NB4 (cell line): ENCODE measurements around the gene IRAK3.

Experiments
- TF ChIP-seq, protein P1 (sequence below): IDR thresholded peaks from one replicate; pipeline ENCODE4 v1.5.1; 2012; ENCODE audit warnings: low read depth, low read length
- TF ChIP-seq, protein P2 (sequence below): IDR thresholded peaks from 2 replicates; pipeline ENCODE4 v1.6.1; 2011; ENCODE audit warnings: low read depth, low read length

DNA sequence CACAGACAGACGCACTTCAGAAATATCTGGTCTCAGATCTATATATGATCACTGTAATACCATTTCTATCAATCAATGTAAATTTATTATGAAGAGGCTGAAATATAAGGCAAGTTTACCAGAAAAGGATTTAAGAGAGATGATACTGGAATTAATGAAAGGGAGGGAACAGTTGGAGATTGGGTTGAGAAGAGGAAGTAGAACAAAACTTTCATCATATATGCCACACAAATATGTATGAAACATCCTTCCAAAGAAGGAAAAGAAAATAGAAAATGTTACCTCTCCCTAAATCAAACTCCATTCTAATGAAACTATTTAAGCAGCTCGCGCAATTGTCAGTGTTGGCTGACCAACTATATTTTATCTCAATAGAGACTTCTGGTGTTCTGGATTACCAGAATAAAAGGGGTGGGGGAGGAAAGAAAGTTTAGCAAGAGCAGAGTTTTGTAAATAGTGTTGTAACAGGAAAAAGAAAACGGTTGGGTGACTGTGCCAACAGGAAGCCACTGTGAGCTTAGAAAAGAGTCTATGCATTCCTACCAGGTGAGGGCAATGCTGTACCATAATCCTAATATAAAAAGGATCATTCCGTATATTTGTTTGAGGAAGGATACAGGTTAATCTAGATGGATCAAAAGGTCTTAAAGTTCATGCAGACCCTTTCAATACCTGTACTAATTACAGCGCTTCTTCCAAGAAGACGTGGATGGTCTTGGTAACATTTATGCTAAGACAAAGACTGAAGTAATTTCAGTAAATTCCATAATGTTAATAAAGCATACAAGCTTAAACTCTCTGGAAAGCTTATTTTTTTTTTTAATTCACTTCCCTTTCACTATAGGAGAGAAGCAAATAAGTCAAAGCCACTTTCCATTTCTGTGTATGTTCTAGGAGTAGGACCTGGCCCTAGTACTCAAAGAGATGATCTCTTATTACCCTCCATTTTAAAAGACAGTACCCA, 43.9 kb upstream of the IRAK3 start:
- TF ChIP-seq, protein P1, sequence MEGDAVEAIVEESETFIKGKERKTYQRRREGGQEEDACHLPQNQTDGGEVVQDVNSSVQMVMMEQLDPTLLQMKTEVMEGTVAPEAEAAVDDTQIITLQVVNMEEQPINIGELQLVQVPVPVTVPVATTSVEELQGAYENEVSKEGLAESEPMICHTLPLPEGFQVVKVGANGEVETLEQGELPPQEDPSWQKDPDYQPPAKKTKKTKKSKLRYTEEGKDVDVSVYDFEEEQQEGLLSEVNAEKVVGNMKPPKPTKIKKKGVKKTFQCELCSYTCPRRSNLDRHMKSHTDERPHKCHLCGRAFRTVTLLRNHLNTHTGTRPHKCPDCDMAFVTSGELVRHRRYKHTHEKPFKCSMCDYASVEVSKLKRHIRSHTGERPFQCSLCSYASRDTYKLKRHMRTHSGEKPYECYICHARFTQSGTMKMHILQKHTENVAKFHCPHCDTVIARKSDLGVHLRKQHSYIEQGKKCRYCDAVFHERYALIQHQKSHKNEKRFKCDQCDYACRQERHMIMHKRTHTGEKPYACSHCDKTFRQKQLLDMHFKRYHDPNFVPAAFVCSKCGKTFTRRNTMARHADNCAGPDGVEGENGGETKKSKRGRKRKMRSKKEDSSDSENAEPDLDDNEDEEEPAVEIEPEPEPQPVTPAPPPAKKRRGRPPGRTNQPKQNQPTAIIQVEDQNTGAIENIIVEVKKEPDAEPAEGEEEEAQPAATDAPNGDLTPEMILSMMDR, result peak; percentile 43
- TF ChIP-seq, protein P2, sequence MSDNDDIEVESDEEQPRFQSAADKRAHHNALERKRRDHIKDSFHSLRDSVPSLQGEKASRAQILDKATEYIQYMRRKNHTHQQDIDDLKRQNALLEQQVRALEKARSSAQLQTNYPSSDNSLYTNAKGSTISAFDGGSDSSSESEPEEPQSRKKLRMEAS, result no peak
